ENCODE data around the gene UBE2H. TPM values are rescaled to one million over a fixed set of nuclear protein-coding genes. Genes with fewer than 3 reads are reported as not detected.
"Not testable (repeated sequence)": the region's sequence is repeated elsewhere in the genome, so short reads cannot be mapped to it uniquely, and the experiment has no call there.

The UBE2H gene
- total RNA-seq, 3 donors from 2014 or later (not counting 1 experiment from before 2014, with no cell fraction given): 80.9 to 86.9 (median 83.1) TPM

DNA sequence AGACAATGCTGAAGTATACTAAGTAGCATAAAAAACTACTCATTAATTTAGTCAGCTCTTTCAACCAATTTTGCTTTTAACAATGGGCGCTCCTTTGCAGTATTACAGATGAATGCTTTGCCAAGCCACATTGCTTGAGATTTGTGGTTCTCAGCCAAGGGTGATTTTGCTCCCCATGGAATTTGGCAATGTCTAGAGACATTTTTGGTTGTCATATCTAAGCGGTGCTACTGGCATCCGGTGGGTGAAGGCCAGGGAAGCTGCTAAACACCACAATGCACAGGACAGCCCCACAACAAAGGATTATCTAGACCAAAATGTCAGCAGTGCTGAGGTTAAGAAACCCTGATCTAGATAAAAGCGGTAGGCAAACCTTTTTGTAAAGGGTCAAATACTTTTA lies 112.0 kb downstream of the UBE2H start:
- H3K4me3 Mint-ChIP-seq: no peak overlapping the region
- intact Hi-C loops (cut with micrococcal nuclease): no loop called here
- no peaks in the 10 kb centered on the region for H3K27me3 ChIP-seq (ENCODE audit: control insufficient read depth, insufficient read depth, low read length)
- H3K4me1 Mint-ChIP-seq: peaks cover 41 to 46% of the 10 kb centered on the region in 2 donors
- H3K9me3 Mint-ChIP-seq: no peaks in the 10 kb centered on the region
- no peaks in the 10 kb centered on the region for H3K27me3 Mint-ChIP-seq (ENCODE audit: low read depth in 2 of 2)
- DNase-seq (no peak), ATAC-seq (peak; percentile 21 to 61 (median 60))
- H3K4me1 ChIP-seq (ENCODE audit: control insufficient read depth, insufficient read depth, low read length): peaks cover 29% of the 10 kb centered on the region
- H3K27ac Mint-ChIP-seq: peak overlapping the region; percentile 68 to 69
- peaks cover 5% of the 10 kb centered on the region for H3K36me3 ChIP-seq (ENCODE audit: control insufficient read depth, insufficient read depth, low read length)
- H3K27ac ChIP-seq (ENCODE audit: low read length): no peak overlapping the region
- no peaks in the 10 kb centered on the region for H3K9me3 ChIP-seq (ENCODE audit: control insufficient read depth, insufficient read depth, low read length)
- H3K4me3 ChIP-seq (ENCODE audit: low read length): no peak overlapping the region
- WGBS (ENCODE audit: insufficient coverage): 48% methylated on average over 4 of the region's 4 CpGs
- no peaks in the 10 kb centered on the region for H3K36me3 Mint-ChIP-seq
- TF ChIP-seq CTCF (IDR thresholded peaks at IDR 0.05): no peak

DNA sequence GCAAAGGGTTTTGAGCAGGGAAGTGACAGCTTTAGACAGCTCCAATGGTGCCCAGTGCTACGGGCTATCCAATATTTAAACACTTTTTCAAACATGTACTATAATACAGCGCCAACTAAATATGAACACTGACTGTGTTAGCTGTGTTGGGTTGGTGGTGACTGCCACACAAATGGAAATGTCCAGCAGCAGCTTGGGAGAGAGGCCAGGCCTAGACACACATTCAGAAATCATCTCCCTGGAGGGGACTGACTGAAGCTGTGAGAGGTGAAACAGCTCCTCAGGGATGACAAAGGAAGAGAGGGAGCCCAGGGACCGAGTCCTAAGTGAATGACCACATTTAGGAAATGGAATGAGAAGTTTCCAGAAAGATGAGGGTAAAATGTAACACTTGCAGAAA lies 115.8 kb downstream of the UBE2H start:
- 95% methylated on average over 3 of the region's 3 CpGs for WGBS (ENCODE audit: insufficient coverage)
- H3K27me3 ChIP-seq (ENCODE audit: control insufficient read depth, insufficient read depth, low read length): no peaks in the 10 kb centered on the region
- ATAC-seq (no peak), DNase-seq (no peak)
- no peaks in the 10 kb centered on the region for H3K9me3 Mint-ChIP-seq
- intact Hi-C loops (cut with micrococcal nuclease): no loop called here
- TF ChIP-seq CTCF (IDR thresholded peaks at IDR 0.05): no peak
- no peak overlapping the region for H3K27ac ChIP-seq (ENCODE audit: low read length)
- peaks cover 8% of the 10 kb centered on the region for H3K36me3 Mint-ChIP-seq
- H3K27ac Mint-ChIP-seq: peak overlapping the region in 1 of 2 donors; percentile 19
- H3K4me1 ChIP-seq (ENCODE audit: control insufficient read depth, insufficient read depth, low read length): peaks cover 14% of the 10 kb centered on the region
- H3K36me3 ChIP-seq (ENCODE audit: control insufficient read depth, insufficient read depth, low read length): peaks cover 18% of the 10 kb centered on the region
- no peak overlapping the region for H3K4me3 ChIP-seq (ENCODE audit: low read length)
- H3K27me3 Mint-ChIP-seq (ENCODE audit: low read depth in 2 of 2): no peaks in the 10 kb centered on the region
- no peaks in the 10 kb centered on the region for H3K9me3 ChIP-seq (ENCODE audit: control insufficient read depth, insufficient read depth, low read length)
- no peak overlapping the region for H3K4me3 Mint-ChIP-seq
- peaks cover 22 to 23% of the 10 kb centered on the region in 2 donors for H3K4me1 Mint-ChIP-seq

DNA sequence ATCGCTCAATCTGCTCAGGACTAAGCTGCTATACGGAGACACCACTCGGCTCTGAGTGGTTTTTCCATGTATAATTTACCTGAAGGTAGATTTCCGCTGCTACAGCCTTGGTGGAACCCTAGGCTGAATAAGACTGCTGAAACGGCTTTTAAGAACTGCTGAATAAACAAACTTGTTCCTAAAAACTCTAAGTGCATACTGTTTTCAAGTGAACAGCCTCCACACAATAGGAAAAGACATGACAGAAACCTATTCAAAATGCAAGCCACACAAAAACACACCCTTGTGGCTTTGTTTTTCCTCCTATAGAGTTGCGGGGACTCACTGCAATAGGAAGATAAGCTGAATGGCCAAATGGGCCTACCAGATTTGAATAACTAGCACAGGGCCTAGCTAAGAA lies 117.2 kb downstream of the UBE2H start:
- H3K27ac ChIP-seq (ENCODE audit: low read length): no peak overlapping the region
- WGBS (ENCODE audit: insufficient coverage): 95% methylated on average over 6 of the region's 6 CpGs
- Mint-ChIP-seq H3K27ac (no peak overlapping the region), H3K4me1 (peaks cover 9% of the 10 kb centered on the region in 2 donors), H3K9me3 (no peaks in the 10 kb centered on the region), H3K36me3 (peaks cover 8% of the 10 kb centered on the region), H3K4me3 (no peak overlapping the region), H3K27me3 (ENCODE audit: low read depth in 2 of 2) (no peaks in the 10 kb centered on the region)
- H3K4me1 ChIP-seq (ENCODE audit: control insufficient read depth, insufficient read depth, low read length): peaks cover 6% of the 10 kb centered on the region
- TF ChIP-seq CTCF (IDR thresholded peaks at IDR 0.05): no peak
- no peaks in the 10 kb centered on the region for H3K27me3 ChIP-seq (ENCODE audit: control insufficient read depth, insufficient read depth, low read length)
- intact Hi-C loops (cut with micrococcal nuclease): no loop called here
- DNase-seq (no peak), ATAC-seq (no peak)
- H3K36me3 ChIP-seq (ENCODE audit: control insufficient read depth, insufficient read depth, low read length): peaks cover 20% of the 10 kb centered on the region
- no peak overlapping the region for H3K4me3 ChIP-seq (ENCODE audit: low read length)
- no peaks in the 10 kb centered on the region for H3K9me3 ChIP-seq (ENCODE audit: control insufficient read depth, insufficient read depth, low read length)

GRCh38 chr7:129833353-129833752 lies 119.4 kb downstream of the UBE2H start:
- H3K9me3 Mint-ChIP-seq; H3K4me3 ChIP-seq (ENCODE audit: low read length); H3K36me3 Mint-ChIP-seq; intact Hi-C loops (cut with micrococcal nuclease); H3K4me3 Mint-ChIP-seq; H3K27ac ChIP-seq (ENCODE audit: low read length); H3K9me3 ChIP-seq (ENCODE audit: control insufficient read depth, insufficient read depth, low read length); ATAC-seq; H3K27me3 ChIP-seq (ENCODE audit: control insufficient read depth, insufficient read depth, low read length); DNase-seq; H3K27me3 Mint-ChIP-seq (ENCODE audit: low read depth in 2 of 2): not testable (repeated sequence)
- peaks cover 15 to 17% of the 10 kb centered on the region in 2 donors for H3K4me1 Mint-ChIP-seq
- peak overlapping the region in 1 of 2 donors; percentile 4 for H3K27ac Mint-ChIP-seq
- peaks cover 10% of the 10 kb centered on the region for H3K4me1 ChIP-seq (ENCODE audit: control insufficient read depth, insufficient read depth, low read length)
- H3K36me3 ChIP-seq (ENCODE audit: control insufficient read depth, insufficient read depth, low read length): peaks cover 20% of the 10 kb centered on the region
- WGBS (ENCODE audit: insufficient coverage): 94% methylated on average over 5 of the region's 6 CpGs
